Loucy (cell line): ENCODE measurements around the gene TTLL12.

Experiments used
- H2AFZ ChIP-seq: fragments of 200-600 bp; sonication (generic); 2 replicates; pipeline ENCODE4 v1.6.0; 2016; ENCODE audit warnings: antibody characterized with exemption, mild to moderate bottlenecking, low read length, moderate library complexity
- H3F3A ChIP-seq: fragments of 200-600 bp; 2 replicates; pipeline ENCODE4 v1.6.0; 2016; ENCODE audit warnings: antibody characterized with exemption, low read depth, mild to moderate bottlenecking
- H3K27me3 ChIP-seq: fragments of 200-600 bp; sonication (generic); 2 replicates; pipeline ENCODE4 v1.6.1; 2014; ENCODE audit warnings: low read length, mild to moderate bottlenecking; ENCODE audit not compliant: insufficient read depth, poor library complexity, severe bottlenecking
- H3K36me3 ChIP-seq: fragments of 200-600 bp; sonication (generic); 2 replicates; pipeline ENCODE4 v1.6.1; 2016; ENCODE audit warnings: low read length; ENCODE audit not compliant: insufficient read depth
- H3K4me1 ChIP-seq: fragments of 200-600 bp; sonication (generic); 2 replicates; pipeline ENCODE4 v1.5.1; 2014; ENCODE audit warnings: low read length, mild to moderate bottlenecking; ENCODE audit not compliant: insufficient read depth, poor library complexity, severe bottlenecking
- H3K4me2 ChIP-seq: fragments of 200-600 bp; sonication (generic); 2 replicates; pipeline ENCODE4 v1.6.0; 2014; ENCODE audit warnings: antibody characterized with exemption, low read length, low read depth, mild to moderate bottlenecking; ENCODE audit not compliant: poor library complexity, severe bottlenecking
- H3K4me3 ChIP-seq: fragments of 200-600 bp; sonication (generic); 2 replicates; pipeline ENCODE4 v1.5.1; 2014; ENCODE audit warnings: low read length, mild to moderate bottlenecking, mixed read lengths; ENCODE audit not compliant: poor library complexity, severe bottlenecking
- H3K79me2 ChIP-seq: fragments of 200-600 bp; sonication (generic); 2 replicates; pipeline ENCODE4 v1.6.1; 2014; ENCODE audit warnings: low read length; ENCODE audit not compliant: insufficient read depth
- H3K9ac ChIP-seq: fragments of 200-600 bp; sonication (generic); 2 replicates; pipeline ENCODE4 v1.6.0; 2014; ENCODE audit warnings: mild to moderate bottlenecking, low read depth, low read length, moderate library complexity; ENCODE audit not compliant: poor library complexity, severe bottlenecking
- H3K9me2 ChIP-seq: fragments of 200-600 bp; sonication (generic); replicated peaks from 2 replicates; pipeline ENCODE4 v1.6.1; 2016; ENCODE audit warnings: low read depth, low read length, mixed read lengths
- H3K9me3 ChIP-seq: fragments of 200-600 bp; sonication (generic); 2 replicates; pipeline ENCODE4 v1.6.1; 2014; ENCODE audit warnings: mild to moderate bottlenecking, antibody characterized with exemption, low read length, low read depth; ENCODE audit not compliant: insufficient read depth
- H4K20me1 ChIP-seq: fragments of 200-600 bp; sonication (generic); 2 replicates; pipeline ENCODE4 v1.6.0; 2014; ENCODE audit warnings: antibody characterized with exemption, low read length, mild to moderate bottlenecking; ENCODE audit not compliant: insufficient read depth, poor library complexity, severe bottlenecking
- EZH2phosphoT487 ChIP-seq: fragments of 200-600 bp; IDR thresholded peaks from 2 replicates; pipeline ENCODE4 v1.6.1; 2018; ENCODE audit warnings: antibody characterized with exemption, mild to moderate bottlenecking, moderate library complexity, borderline replicate concordance
- TF ChIP-seq, protein P1 (sequence below): fragments of 200-600 bp; sonication (generic); conservative IDR thresholded peaks from 2 replicates; pipeline ENCODE4 v1.5.1; 2014; ENCODE audit warnings: mild to moderate bottlenecking, antibody characterized with exemption, low read length

Gene TTLL12

DNA sequence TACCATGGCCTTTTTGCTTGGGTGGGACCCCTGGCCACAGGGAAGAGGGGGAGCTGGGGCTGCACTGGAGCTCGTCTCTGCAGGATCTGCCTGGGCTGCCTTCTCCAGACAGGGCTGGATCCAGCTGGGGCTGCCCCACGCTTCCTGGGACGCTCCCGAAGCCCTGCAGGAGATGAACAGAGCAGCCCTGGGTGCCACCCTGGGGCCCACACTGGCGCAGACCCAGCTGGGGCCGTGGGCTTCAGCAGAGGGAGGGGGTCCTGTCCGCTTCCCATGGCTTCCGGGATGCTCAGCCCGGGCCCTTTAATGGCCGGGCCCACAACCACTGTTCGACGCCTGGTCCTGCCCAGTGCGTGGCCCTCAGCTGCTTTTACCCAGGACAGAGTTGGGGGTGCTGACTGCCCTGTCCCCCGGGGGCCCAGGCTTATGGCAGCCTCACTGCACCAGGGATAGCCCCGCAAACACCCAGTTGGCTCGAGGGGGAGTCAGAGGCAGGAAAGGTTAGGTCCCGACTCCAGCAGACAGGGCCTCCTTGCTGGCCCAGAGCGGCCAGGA, 23.6 kb downstream of the TTLL12 start:
- Histone ChIP-seq H4K20me1 (no peaks in the 10 kb centered on the region), H3K9ac (no peak overlapping the region), H3K4me2 (no peak overlapping the region), H3K79me2 (no peaks in the 10 kb centered on the region), H2AFZ (no peak overlapping the region), H3K9me2 (no peaks in the 10 kb centered on the region), H3F3A (no peaks in the 10 kb centered on the region), H3K4me3 (no peak overlapping the region), H3K27me3 (no peaks in the 10 kb centered on the region), H3K4me1 (no peaks in the 10 kb centered on the region), H3K36me3 (peaks cover 8% of the 10 kb centered on the region; the same call in 1 of the 2 replicates), H3K9me3 (no peaks in the 10 kb centered on the region)
- TF ChIP-seq, protein P1, sequence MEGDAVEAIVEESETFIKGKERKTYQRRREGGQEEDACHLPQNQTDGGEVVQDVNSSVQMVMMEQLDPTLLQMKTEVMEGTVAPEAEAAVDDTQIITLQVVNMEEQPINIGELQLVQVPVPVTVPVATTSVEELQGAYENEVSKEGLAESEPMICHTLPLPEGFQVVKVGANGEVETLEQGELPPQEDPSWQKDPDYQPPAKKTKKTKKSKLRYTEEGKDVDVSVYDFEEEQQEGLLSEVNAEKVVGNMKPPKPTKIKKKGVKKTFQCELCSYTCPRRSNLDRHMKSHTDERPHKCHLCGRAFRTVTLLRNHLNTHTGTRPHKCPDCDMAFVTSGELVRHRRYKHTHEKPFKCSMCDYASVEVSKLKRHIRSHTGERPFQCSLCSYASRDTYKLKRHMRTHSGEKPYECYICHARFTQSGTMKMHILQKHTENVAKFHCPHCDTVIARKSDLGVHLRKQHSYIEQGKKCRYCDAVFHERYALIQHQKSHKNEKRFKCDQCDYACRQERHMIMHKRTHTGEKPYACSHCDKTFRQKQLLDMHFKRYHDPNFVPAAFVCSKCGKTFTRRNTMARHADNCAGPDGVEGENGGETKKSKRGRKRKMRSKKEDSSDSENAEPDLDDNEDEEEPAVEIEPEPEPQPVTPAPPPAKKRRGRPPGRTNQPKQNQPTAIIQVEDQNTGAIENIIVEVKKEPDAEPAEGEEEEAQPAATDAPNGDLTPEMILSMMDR: no peak
- TF ChIP-seq EZH2phosphoT487: no peak

DNA sequence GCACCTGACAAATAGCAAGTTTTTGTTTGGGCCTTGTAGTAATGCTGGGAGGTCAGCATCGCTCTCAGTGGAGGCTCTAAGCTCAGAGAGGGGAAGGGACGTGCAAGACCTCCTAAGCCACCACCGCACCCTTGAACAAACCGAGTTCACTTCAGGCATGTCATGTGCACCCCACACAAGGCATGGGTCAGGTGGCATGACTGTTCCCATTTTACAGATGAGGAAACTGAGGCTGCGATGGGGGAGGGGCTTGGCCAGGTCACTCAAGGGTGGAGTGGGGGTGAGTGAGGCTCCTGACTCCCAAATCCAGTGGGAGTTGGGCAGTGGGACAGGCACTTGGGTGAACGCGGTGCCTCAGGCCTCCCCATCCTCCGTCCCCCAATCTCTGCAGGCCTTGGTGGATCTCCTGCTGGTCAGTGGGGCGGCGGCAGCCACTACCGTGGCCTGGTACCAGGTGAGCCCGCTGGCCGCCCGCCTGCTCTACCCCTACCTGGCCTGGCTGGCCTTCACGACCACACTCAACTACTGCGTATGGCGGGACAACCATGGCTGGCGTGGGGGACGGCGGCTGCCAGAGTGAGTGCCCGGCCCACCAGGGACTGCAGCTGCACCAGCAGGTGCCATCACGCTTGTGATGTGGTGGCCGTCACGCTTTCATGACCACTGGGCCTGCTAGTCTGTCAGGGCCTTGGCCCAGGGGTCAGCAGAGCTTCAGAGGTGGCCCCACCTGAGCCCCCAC, 24.4 kb downstream of the TTLL12 start:
- Histone ChIP-seq H2AFZ (no peak overlapping the region), H3K79me2 (no peaks in the 10 kb centered on the region), H3K4me1 (no peaks in the 10 kb centered on the region), H3K4me2 (no peak overlapping the region), H4K20me1 (no peaks in the 10 kb centered on the region), H3K9me3 (no peaks in the 10 kb centered on the region), H3K4me3 (no peak overlapping the region), H3F3A (no peaks in the 10 kb centered on the region), H3K9ac (no peak overlapping the region), H3K9me2 (no peaks in the 10 kb centered on the region), H3K36me3 (peaks cover 3% of the 10 kb centered on the region; the same call in 1 of the 2 replicates), H3K27me3 (no peaks in the 10 kb centered on the region)
- TF ChIP-seq, protein P1: no peak

DNA sequence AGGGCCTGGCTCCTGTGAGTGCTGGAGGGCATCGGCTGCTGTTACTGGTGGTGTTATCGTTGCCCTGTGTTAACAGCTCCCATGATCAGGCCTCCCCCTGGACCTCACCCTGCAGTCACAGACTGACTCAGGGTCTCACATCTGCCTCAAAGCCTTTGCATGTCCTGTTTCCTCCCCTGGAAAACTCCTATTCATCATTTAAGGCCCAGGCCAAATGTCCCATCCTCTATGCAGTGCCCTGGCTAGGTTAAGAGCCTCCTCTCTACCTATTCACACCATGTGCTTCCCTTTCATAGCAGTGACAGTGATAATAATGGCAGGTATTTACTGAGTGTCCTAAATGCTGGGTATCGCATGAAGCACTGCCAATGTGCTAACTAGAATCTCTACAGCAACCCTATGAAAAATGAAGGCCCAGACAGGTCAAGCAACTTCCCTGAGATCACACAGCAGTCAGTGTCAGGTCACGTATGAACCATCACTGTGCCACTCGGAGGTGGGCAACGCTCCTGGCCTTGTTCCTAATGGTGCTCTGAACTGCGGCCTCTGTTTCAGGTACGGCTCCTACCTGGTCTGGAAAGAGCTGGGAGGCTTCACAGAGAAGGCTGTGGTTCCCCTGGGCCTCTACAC, 26.3 kb downstream of the TTLL12 start:
- no peaks in the 10 kb centered on the region for H3K9me2 ChIP-seq
- H3K4me1 ChIP-seq: peaks cover 4% of the 10 kb centered on the region
- no peak overlapping the region for H2AFZ ChIP-seq
- H3K9me3 ChIP-seq: no peaks in the 10 kb centered on the region
- H3K36me3 ChIP-seq: peaks cover 3% of the 10 kb centered on the region; the same call in 1 of the 2 replicates
- H3F3A ChIP-seq: no peaks in the 10 kb centered on the region
- no peak overlapping the region for H3K4me2 ChIP-seq
- H4K20me1 ChIP-seq: no peaks in the 10 kb centered on the region
- no peaks in the 10 kb centered on the region for H3K27me3 ChIP-seq
- H3K4me3 ChIP-seq: no peak overlapping the region
- no peak for TF ChIP-seq EZH2phosphoT487
- TF ChIP-seq, protein P1: no peak
- no peak overlapping the region for H3K9ac ChIP-seq
- H3K79me2 ChIP-seq: peaks cover under 1% of the 10 kb centered on the region; the same call in 1 of the 2 replicates
